GM18499 (cell line): ENCODE data around the gene TMEM121B.

ENCODE experiments used
- ATAC-seq: cut with Tn5 transposase; IDR thresholded peaks from one replicate; pipeline ENCODE4 v1.9.1; 2021; ENCODE audit warnings: moderate number of reproducible peaks; ENCODE audit not compliant: insufficient read depth, unreplicated experiment

TMEM121B gene

GRCh38 chr22:17140022-17140421 lies 18.9 kb upstream of the TMEM121B start:
- no peak for ATAC-seq

GRCh38 chr22:17138513-17138912 lies 17.4 kb upstream of the TMEM121B start:
- no peak for ATAC-seq

- no peak for ATAC-seq
These were observed 16.8 kb upstream of the TMEM121B start for GRCh38 chr22:17137861-17138425.

DNA sequence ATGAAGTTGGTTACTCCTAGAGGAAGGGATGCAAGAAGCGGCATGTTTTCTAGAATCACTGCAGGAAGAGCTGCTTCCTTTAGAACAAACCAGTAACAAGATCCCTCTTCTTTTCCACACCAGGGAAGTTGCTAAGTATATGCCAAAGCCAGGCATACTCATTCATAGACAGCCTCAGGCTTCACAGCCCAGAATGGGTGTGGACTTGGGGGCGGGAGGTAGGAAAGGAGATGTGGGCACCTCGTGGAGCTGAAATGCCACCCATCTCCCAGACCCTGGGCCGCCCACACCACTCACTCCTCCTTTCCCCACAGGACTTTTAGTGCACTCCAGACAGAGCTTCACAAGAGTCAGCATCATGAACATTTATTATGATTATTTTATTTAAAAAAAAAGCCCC lies 16.0 kb upstream of the TMEM121B start:
- no peak for ATAC-seq

GRCh38 chr22:17135153-17135760 lies 14.1 kb upstream of the TMEM121B start:
- no peak for ATAC-seq

- no peak for ATAC-seq
These were observed 12.0 kb upstream of the TMEM121B start for GRCh38 chr22:17133137-17133536.

GRCh38 chr22:17132112-17132511 lies 11.0 kb upstream of the TMEM121B start:
- ATAC-seq = no peak

DNA sequence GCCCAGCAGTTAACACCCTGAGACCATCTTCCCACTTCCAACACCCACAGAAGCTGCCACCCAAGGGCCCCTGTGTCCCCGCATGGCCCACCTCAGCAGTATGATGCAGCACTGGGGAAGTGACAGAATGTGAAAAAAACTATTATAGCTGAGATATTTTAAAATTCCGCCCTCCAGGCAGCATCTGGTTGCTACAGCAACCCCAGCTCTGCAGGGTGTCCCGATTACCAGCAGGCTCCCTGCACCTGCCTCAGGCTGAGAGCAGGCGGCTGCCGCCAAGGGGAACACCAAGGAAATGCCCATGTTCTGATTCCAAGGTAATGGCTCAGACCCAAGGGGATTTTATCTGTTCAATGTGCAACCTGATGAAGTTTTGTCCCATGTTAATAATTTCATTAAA lies 10.5 kb upstream of the TMEM121B start:
- no peak for ATAC-seq

- no peak for ATAC-seq
These were observed 9.0 kb upstream of the TMEM121B start for GRCh38 chr22:17130199-17130598.

DNA sequence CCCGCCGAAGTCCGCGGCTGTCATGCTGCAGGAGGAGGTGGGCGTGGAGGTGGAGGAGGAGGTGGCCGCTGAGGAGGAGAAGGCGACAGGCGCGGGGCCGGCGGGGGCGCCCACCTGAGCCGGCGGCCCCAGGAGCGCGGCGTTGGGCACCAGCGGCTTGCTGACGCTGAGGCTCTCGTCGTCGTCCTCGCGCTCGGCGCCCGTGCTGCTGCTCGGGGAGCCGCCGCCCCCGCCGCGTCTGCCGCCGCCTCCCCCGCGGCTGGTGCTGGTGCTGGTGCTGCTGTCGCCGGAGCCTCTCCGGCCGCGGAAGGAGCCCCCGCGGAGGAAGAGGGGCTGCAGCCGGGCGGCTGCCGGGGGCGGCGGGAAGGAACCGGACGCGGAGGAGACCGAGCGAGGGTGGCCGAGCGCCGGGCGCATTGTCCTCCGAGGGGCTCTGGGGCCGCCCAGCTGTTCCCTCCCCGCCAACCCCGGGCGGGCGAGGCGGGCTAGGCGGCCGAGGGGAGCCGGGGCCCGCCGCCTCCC lies 388 bp downstream of the TMEM121B start:
- ATAC-seq = no peak

DNA sequence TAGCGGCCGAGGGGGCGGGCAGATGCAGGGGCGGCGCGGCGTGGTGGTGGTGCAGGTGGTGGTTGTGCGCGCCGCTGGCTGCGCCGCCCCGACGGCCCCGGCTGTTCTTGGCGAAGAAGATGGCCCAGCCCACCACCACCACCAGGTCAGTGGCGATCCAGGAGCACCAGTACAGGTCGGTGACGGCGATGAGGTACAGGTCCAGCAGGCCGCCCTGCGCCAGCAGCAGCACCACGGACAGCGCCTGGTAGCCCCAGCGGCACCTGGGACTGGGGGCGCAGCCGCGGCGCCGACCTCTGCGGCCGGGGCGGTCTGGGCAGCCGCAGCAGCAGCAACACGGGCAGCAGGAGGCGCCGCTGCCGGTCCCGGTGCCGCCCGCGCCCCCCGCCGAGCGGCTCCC lies 879 bp downstream of the TMEM121B start:
- no peak for ATAC-seq

- no peak for ATAC-seq
These were observed 1.5 kb downstream of the TMEM121B start for GRCh38 chr22:17119481-17120202.

GRCh38 chr22:17118342-17118741 lies 2.8 kb downstream of the TMEM121B start:
- ATAC-seq = no peak

DNA sequence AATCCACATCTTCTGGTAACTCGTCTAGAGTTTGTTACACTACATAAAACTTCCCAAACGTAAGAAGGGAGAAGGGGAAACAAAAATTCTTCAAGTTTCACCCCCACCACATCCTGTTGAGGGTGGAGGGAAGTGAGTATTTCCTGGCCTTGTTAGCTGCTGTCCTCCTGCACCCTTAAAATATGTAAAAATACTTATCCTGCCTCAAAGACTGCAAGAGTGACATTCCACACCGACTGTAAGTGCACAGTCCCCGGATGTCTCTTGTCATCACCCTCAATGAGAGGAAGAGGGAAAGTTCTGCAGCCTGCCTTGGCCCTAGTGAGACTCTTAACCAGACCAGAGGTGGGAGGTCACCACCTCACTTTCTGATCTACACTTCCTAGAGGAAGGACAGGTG lies 3.3 kb downstream of the TMEM121B start:
- ATAC-seq = no peak

- no peak for ATAC-seq
These were observed 3.8 kb downstream of the TMEM121B start for GRCh38 chr22:17117400-17117799.

- ATAC-seq = no peak
These were observed 4.4 kb downstream of the TMEM121B start for GRCh38 chr22:17116572-17117330.

DNA sequence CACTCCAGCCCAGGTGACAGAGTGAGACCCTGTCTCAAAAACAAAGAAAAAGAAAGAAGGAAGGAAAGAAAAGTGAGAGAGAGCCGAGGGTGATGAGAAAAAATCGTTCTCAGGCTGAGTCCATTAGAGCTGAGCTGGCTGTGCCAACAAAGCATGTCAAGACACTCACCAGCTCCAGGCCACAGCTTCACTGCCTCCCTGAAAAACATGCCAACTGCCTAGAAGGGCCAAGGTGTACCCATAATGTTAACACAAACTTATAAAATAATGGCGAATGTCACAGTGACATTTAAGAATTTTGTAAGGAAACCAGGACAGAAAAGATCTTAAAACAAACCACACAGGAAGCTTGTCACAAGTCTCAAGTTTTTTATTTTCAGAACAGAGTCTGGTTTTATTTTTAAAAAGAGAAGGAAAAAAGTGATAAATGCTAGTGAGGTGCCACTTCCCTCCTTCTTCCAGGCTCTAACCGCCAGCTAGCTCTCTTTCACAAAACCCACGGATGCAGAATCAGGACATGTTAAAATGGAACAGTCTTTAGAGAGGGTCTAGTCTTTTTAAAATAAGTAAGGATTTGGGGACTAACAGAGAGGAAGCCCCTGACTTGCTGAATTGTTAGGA lies 5.1 kb downstream of the TMEM121B start:
- no peak for ATAC-seq

DNA sequence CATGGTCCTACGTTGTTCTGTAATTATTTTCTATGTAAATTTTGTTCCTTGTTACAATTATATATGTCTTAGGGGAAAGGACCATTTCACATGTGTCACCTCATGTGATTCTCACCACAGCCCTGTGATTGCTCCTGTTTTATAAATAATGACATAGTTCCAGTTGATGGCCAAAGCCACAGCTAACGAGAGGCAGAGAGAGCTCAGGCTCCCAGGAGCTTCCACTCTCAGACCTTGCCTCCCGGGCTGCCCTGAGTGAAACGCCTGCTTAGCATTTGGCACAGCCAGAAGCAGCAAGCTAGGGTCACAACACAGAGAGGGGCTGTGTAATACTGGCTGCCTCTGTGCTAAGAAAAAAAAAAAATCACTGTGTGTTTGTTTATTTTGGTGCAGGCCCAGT lies 5.9 kb downstream of the TMEM121B start:
- ATAC-seq = no peak

- no peak for ATAC-seq
These were observed 6.3 kb downstream of the TMEM121B start for GRCh38 chr22:17114898-17115235.

- no peak for ATAC-seq
These were observed 6.8 kb downstream of the TMEM121B start for GRCh38 chr22:17114173-17114897.
